ENCODE results near the gene ABHD17A. TPM values are rescaled to one million over a fixed set of nuclear protein-coding genes. Genes with fewer than 3 reads are reported as not detected.

The ABHD17A gene
- total and polyA plus RNA-seq, 2 of the 8 experiments (the other 6 are each of a cell fraction or from before 2014, with no cell fraction given) = 41.2 to 87.4 TPM

DNA sequence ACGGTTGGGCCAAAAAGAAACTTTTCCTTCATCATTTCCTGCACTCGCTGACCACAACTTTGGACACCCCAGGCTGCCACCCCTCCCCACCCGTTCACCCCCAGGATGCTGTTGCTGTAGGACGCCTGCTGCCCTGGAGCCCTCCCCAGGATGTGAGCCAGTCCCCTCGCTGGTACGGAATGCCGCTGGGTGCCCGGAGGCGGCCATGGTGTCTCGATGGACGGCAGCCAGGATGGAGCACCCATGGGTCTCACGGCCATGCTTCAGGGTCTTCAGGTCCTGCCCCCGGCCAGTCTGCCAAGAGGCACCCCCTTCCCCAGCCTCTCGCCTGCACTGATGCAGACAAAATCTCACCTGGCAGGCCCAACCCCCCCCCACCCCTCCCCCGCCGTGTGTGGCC, 40.2 kb upstream of the ABHD17A start:
- H2AK5ac ChIP-seq (ENCODE audit: low read depth, low read length) = no peak overlapping the region
- H3K4me1 ChIP-seq (replicated peaks in 1 of 4; ENCODE audit: control insufficient read depth in 3 of 4, insufficient read depth in 4 of 4, low read length in 3 of 4) = peaks cover 0 to 8% (median 4%) of the 10 kb centered on the region in 4 experiments; a peak in 4 of 7 replicates
- no peak overlapping the region for H3K9ac ChIP-seq (replicated peaks in 1 of 4; ENCODE audit: extremely low read depth in 1 of 4, low read depth in 3 of 4, low read length in 3 of 4)
- H3K14ac ChIP-seq (ENCODE audit: insufficient read length) = no peak overlapping the region
- no peak overlapping the region for H2BK12ac ChIP-seq (ENCODE audit: low read depth, low read length)
- H3K9me3 ChIP-seq (ENCODE audit: insufficient read depth in 2 of 2, low read depth in 1 of 2, low read length in 1 of 2) = no peaks in the 10 kb centered on the region
- no peak overlapping the region for H4K5ac ChIP-seq (ENCODE audit: insufficient read length, low read depth, low read length)
- TF ChIP-seq E2F6 (IDR thresholded peaks at IDR 0.05) (no peak), PHF8 (conservative IDR thresholded peaks at IDR 0.05; ENCODE audit: low read depth, low read length) (no peak), TAF7 (optimal IDR thresholded peaks at IDR 0.05; ENCODE audit: borderline replicate concordance, low read depth, low read length) (no peak), HDAC2 (IDR thresholded peaks at IDR 0.05; ENCODE audit: borderline replicate concordance in 1 of 2, low read depth in 2 of 2, low read length in 2 of 2) (no peak), SP2 (IDR thresholded peaks at IDR 0.05; ENCODE audit: low read length) (no peak), BCL11A (IDR thresholded peaks at IDR 0.05; ENCODE audit: low read depth in 2 of 2, low read length in 2 of 2) (no peak), SP4 (IDR thresholded peaks at IDR 0.05; ENCODE audit: low read length) (no peak), SP1 (IDR thresholded peaks at IDR 0.05; ENCODE audit: low read depth, low read length) (no peak)
- H3K56ac ChIP-seq (replicated peaks; ENCODE audit: insufficient read length, low read depth, low read length) = no peak overlapping the region
- H2BK120ac ChIP-seq (replicated peaks; ENCODE audit: low read depth, low read length) = no peak overlapping the region
- POLR2A ChIA-PET (ENCODE audit: partially characterized antibody) = interaction anchor here (2.0 to 3.2 kb wide), 2 partner anchors 18 to 24 kb away, joined by 5 to 10 read pairs; no protein-coding TSS in a partner anchor
- no peak overlapping the region for H4K91ac ChIP-seq (replicated peaks; ENCODE audit: insufficient read length, low read length)
- no peak overlapping the region for H2BK15ac ChIP-seq (ENCODE audit: low read length)
- H4K20me1 ChIP-seq (replicated peaks in 1 of 2; ENCODE audit: control insufficient read depth in 1 of 2, insufficient read depth in 2 of 2, low read length in 2 of 2) = peaks cover 3 to 5% of the 10 kb centered on the region in 2 experiments
- H3K27ac ChIP-seq (ENCODE audit: low read depth, low read length) = no peak overlapping the region
- no peak overlapping the region for H2BK20ac ChIP-seq (ENCODE audit: low read length)
- H3K23me2 ChIP-seq (ENCODE audit: low read depth, low read length) = peaks cover 4% of the 10 kb centered on the region; the same call in 1 of the 2 replicates
- no peak overlapping the region for H3K4me3 ChIP-seq (ENCODE audit: extremely low read depth in 1 of 4, insufficient read depth in 2 of 4, low read depth in 3 of 4, low read length in 4 of 4)
- H2AFZ ChIP-seq (ENCODE audit: low read length) = no peak overlapping the region
- FAIRE-seq (no peak), DNase-seq (ENCODE audit: low read depth in 1 of 2, low spot score in 2 of 2) (no peak)
- H3K4me2 ChIP-seq (ENCODE audit: insufficient read depth in 1 of 2, low read depth in 2 of 2, low read length in 2 of 2) = no peak overlapping the region
- no peak overlapping the region for H3K18ac ChIP-seq (ENCODE audit: extremely low read depth, low read length)
- CTCF ChIA-PET (ENCODE audit: partially characterized antibody) = interaction anchor here (0.9 kb wide), 1 partner anchor 72 kb away, joined by 3 read pairs; no protein-coding TSS in a partner anchor
- H3K79me1 ChIP-seq (ENCODE audit: low read depth, low read length) = peaks cover 3% of the 10 kb centered on the region; the same call in 1 of the 2 replicates
- 88% methylated on average over 15 of the region's 16 CpGs; no CpG with 5 or more reads in 1 of the 2 experiments for WGBS, 2 experiments (ENCODE audit: extremely low coverage in 1 of 2, insufficient coverage in 1 of 2, insufficient read length in 1 of 2, insufficient replicate concordance in 2 of 2, low coverage in 1 of 2, low lambda C conversion rate in 2 of 2, missing lambda C conversion rate in 1 of 2)
- no peak overlapping the region for H3K4ac ChIP-seq (replicated peaks; ENCODE audit: insufficient read length, low read depth, low read length)
- H3K23ac ChIP-seq (ENCODE audit: insufficient read length) = no peak overlapping the region
- peaks cover 5 to 26% (median 14%) of the 10 kb centered on the region in 4 experiments; a peak in 7 of 8 replicates for H3K36me3 ChIP-seq (ENCODE audit: control insufficient read depth in 2 of 4, insufficient read depth in 4 of 4, low read length in 3 of 4)
- no peak overlapping the region; the same call in 1 of the 2 replicates for H4K8ac ChIP-seq (ENCODE audit: extremely low read depth, insufficient read depth, low read length)
- H2BK5ac ChIP-seq (ENCODE audit: low read depth, low read length) = no peak overlapping the region
- no peaks in the 10 kb centered on the region for H3K79me2 ChIP-seq (ENCODE audit: control insufficient read depth in 1 of 2, insufficient read depth in 2 of 2, low read length in 2 of 2)
- no peaks in the 10 kb centered on the region; a peak in 1 of 7 replicates for H3K27me3 ChIP-seq (replicated peaks in 1 of 4; ENCODE audit: control insufficient read depth in 3 of 4, extremely low read depth in 1 of 4, insufficient read depth in 3 of 4, low read length in 3 of 4)
